ENCODE measurements around the gene ARHGAP26.

Gene ARHGAP26

DNA sequence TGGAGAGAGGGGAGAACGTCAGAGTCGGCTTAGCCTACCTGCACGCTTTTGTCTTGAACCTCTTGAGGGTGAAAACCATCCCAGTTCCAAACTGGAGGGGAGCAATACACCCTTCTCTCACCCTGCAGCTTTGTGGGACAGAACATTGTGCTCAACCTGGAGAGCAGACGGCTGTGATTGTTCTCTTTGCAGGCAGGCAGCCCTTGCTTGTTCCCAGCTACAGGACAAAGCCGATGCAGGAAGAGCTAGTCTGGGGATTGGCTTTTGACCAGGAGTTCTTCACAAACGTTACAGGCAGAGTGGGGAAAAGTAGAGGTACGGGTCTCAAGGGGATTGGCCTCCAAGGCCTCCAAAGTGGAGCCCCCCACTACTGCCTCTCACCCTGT, 33.9 kb upstream of the ARHGAP26 start:
- Histone ChIP-seq H3K27ac (ENCODE audit: low read length) (no peak overlapping the region), H3K36me3 (ENCODE audit: control insufficient read depth in 1 of 2, insufficient read depth in 2 of 2, low read length in 2 of 2) (no peaks in the 10 kb centered on the region), H3K4me1 (ENCODE audit: control insufficient read depth in 1 of 2, insufficient read depth in 2 of 2, low read length in 2 of 2) (no peaks in the 10 kb centered on the region), H3K4me3 (ENCODE audit: low read depth in 1 of 2, low read length in 2 of 2) (no peak overlapping the region), H3K9me3 (ENCODE audit: control insufficient read depth in 1 of 2, low read length in 2 of 2) (no peaks in the 10 kb centered on the region), H3K27me3 (ENCODE audit: low read depth, low read length) (no peaks in the 10 kb centered on the region)

GRCh38 chr5:142737179-142737578, 33.0 kb upstream of the ARHGAP26 start:
- Histone ChIP-seq H3K27ac (ENCODE audit: low read length) (no peak overlapping the region), H3K27me3 (ENCODE audit: low read depth, low read length) (no peaks in the 10 kb centered on the region), H3K9me3 (ENCODE audit: control insufficient read depth in 1 of 2, low read length in 2 of 2) (no peaks in the 10 kb centered on the region), H3K4me3 (ENCODE audit: low read depth in 1 of 2, low read length in 2 of 2) (no peak overlapping the region), H3K4me1 (ENCODE audit: control insufficient read depth in 1 of 2, insufficient read depth in 2 of 2, low read length in 2 of 2) (no peaks in the 10 kb centered on the region), H3K36me3 (ENCODE audit: control insufficient read depth in 1 of 2, insufficient read depth in 2 of 2, low read length in 2 of 2) (no peaks in the 10 kb centered on the region)

- no peaks in the 10 kb centered on the region for H3K27me3 ChIP-seq (ENCODE audit: low read depth, low read length)
- H3K36me3 ChIP-seq (ENCODE audit: control insufficient read depth in 1 of 2, insufficient read depth in 2 of 2, low read length in 2 of 2): no peaks in the 10 kb centered on the region
- H3K27ac ChIP-seq (ENCODE audit: low read length): no peak overlapping the region
- no peaks in the 10 kb centered on the region for H3K9me3 ChIP-seq (ENCODE audit: control insufficient read depth in 1 of 2, low read length in 2 of 2)
- no peaks in the 10 kb centered on the region for H3K4me1 ChIP-seq (ENCODE audit: control insufficient read depth in 1 of 2, insufficient read depth in 2 of 2, low read length in 2 of 2)
- no peak overlapping the region for H3K4me3 ChIP-seq (ENCODE audit: low read depth in 1 of 2, low read length in 2 of 2)
These were observed 29.5 kb upstream of the ARHGAP26 start for GRCh38 chr5:142740474-142741242.

- no peaks in the 10 kb centered on the region for H3K27me3 ChIP-seq (ENCODE audit: low read depth, low read length)
- no peaks in the 10 kb centered on the region for H3K36me3 ChIP-seq (ENCODE audit: control insufficient read depth in 1 of 2, insufficient read depth in 2 of 2, low read length in 2 of 2)
- no peak overlapping the region for H3K4me3 ChIP-seq (ENCODE audit: low read depth in 1 of 2, low read length in 2 of 2)
- no peak overlapping the region for H3K27ac ChIP-seq (ENCODE audit: low read length)
- no peaks in the 10 kb centered on the region for H3K9me3 ChIP-seq (ENCODE audit: control insufficient read depth in 1 of 2, low read length in 2 of 2)
- peaks cover 0 to 12% of the 10 kb centered on the region in 2 donors for H3K4me1 ChIP-seq (ENCODE audit: control insufficient read depth in 1 of 2, insufficient read depth in 2 of 2, low read length in 2 of 2)
These were observed 26.4 kb upstream of the ARHGAP26 start for GRCh38 chr5:142743592-142744441.

GRCh38 chr5:142745268-142745667, 24.9 kb upstream of the ARHGAP26 start:
- H3K4me3 ChIP-seq (ENCODE audit: low read depth in 1 of 2, low read length in 2 of 2): no peak overlapping the region
- H3K27me3 ChIP-seq (ENCODE audit: low read depth, low read length): no peaks in the 10 kb centered on the region
- peaks cover 0 to 12% of the 10 kb centered on the region in 2 donors for H3K4me1 ChIP-seq (ENCODE audit: control insufficient read depth in 1 of 2, insufficient read depth in 2 of 2, low read length in 2 of 2)
- no peak overlapping the region for H3K27ac ChIP-seq (ENCODE audit: low read length)
- no peaks in the 10 kb centered on the region for H3K36me3 ChIP-seq (ENCODE audit: control insufficient read depth in 1 of 2, insufficient read depth in 2 of 2, low read length in 2 of 2)
- H3K9me3 ChIP-seq (ENCODE audit: control insufficient read depth in 1 of 2, low read length in 2 of 2): no peaks in the 10 kb centered on the region

GRCh38 chr5:142746532-142747433, 23.4 kb upstream of the ARHGAP26 start:
- no peaks in the 10 kb centered on the region for H3K36me3 ChIP-seq (ENCODE audit: control insufficient read depth in 1 of 2, insufficient read depth in 2 of 2, low read length in 2 of 2)
- no peaks in the 10 kb centered on the region for H3K9me3 ChIP-seq (ENCODE audit: control insufficient read depth in 1 of 2, low read length in 2 of 2)
- no peak overlapping the region for H3K4me3 ChIP-seq (ENCODE audit: low read depth in 1 of 2, low read length in 2 of 2)
- H3K27me3 ChIP-seq (ENCODE audit: low read depth, low read length): no peaks in the 10 kb centered on the region
- H3K4me1 ChIP-seq (ENCODE audit: control insufficient read depth in 1 of 2, insufficient read depth in 2 of 2, low read length in 2 of 2): peaks cover 0 to 12% of the 10 kb centered on the region in 2 donors
- H3K27ac ChIP-seq (ENCODE audit: low read length): no peak overlapping the region

- H3K4me1 ChIP-seq (ENCODE audit: control insufficient read depth in 1 of 2, insufficient read depth in 2 of 2, low read length in 2 of 2): peaks cover 7 to 12% of the 10 kb centered on the region in 2 donors
- H3K27ac ChIP-seq (ENCODE audit: low read length): no peak overlapping the region
- H3K27me3 ChIP-seq (ENCODE audit: low read depth, low read length): no peaks in the 10 kb centered on the region
These were observed 22.0 kb upstream of the ARHGAP26 start for GRCh38 chr5:142748132-142748531.

GRCh38 chr5:142748568-142749249, 21.5 kb upstream of the ARHGAP26 start:
- Histone ChIP-seq H3K27ac (ENCODE audit: low read length) (no peak overlapping the region), H3K36me3 (ENCODE audit: control insufficient read depth in 1 of 2, insufficient read depth in 2 of 2, low read length in 2 of 2) (no peaks in the 10 kb centered on the region), H3K9me3 (ENCODE audit: control insufficient read depth in 1 of 2, low read length in 2 of 2) (no peaks in the 10 kb centered on the region), H3K4me3 (ENCODE audit: low read depth in 1 of 2, low read length in 2 of 2) (no peak overlapping the region), H3K4me1 (ENCODE audit: control insufficient read depth in 1 of 2, insufficient read depth in 2 of 2, low read length in 2 of 2) (peaks cover 10 to 12% of the 10 kb centered on the region in 2 donors), H3K27me3 (ENCODE audit: low read depth, low read length) (no peaks in the 10 kb centered on the region)

More at GRCh38 chr5:142748132-142748531, 22.0 kb upstream of the ARHGAP26 start:
- H3K4me3 ChIP-seq (ENCODE audit: low read depth in 1 of 2, low read length in 2 of 2): no peak overlapping the region
- no peaks in the 10 kb centered on the region for H3K9me3 ChIP-seq (ENCODE audit: control insufficient read depth in 1 of 2, low read length in 2 of 2)
- no peaks in the 10 kb centered on the region for H3K36me3 ChIP-seq (ENCODE audit: control insufficient read depth in 1 of 2, insufficient read depth in 2 of 2, low read length in 2 of 2)

DNA sequence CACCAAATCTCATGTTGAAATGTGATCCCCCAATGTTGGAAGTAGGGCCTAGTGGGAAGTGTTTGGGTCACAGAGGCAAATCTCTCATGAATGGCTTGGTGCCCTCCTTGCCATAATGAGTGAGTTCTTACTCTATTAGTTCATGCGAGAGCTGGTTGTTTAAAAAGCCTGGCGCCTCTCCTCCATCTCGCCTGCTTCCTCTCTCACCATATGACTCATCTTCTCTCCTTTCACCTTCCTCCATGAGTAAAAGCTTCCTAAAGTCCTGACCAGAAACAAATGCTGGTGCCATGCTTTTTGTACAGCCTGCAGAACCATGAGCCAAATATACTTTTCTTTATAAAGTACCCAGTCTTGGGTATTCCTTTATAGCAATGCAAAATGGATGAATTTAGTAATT, 20.9 kb upstream of the ARHGAP26 start:
- Histone ChIP-seq H3K36me3 (ENCODE audit: control insufficient read depth in 1 of 2, insufficient read depth in 2 of 2, low read length in 2 of 2) (no peaks in the 10 kb centered on the region), H3K27ac (ENCODE audit: low read length) (no peak overlapping the region), H3K9me3 (ENCODE audit: control insufficient read depth in 1 of 2, low read length in 2 of 2) (no peaks in the 10 kb centered on the region), H3K4me3 (ENCODE audit: low read depth in 1 of 2, low read length in 2 of 2) (no peak overlapping the region), H3K4me1 (ENCODE audit: control insufficient read depth in 1 of 2, insufficient read depth in 2 of 2, low read length in 2 of 2) (peaks cover 12 to 13% of the 10 kb centered on the region in 2 donors), H3K27me3 (ENCODE audit: low read depth, low read length) (no peaks in the 10 kb centered on the region)

GRCh38 chr5:142753116-142753631, 17.0 kb upstream of the ARHGAP26 start:
- Histone ChIP-seq H3K36me3 (ENCODE audit: control insufficient read depth in 1 of 2, insufficient read depth in 2 of 2, low read length in 2 of 2) (no peaks in the 10 kb centered on the region), H3K27ac (ENCODE audit: low read length) (no peak overlapping the region), H3K27me3 (ENCODE audit: low read depth, low read length) (no peaks in the 10 kb centered on the region), H3K4me1 (ENCODE audit: control insufficient read depth in 1 of 2, insufficient read depth in 2 of 2, low read length in 2 of 2) (peaks cover 0 to 13% of the 10 kb centered on the region in 2 donors), H3K9me3 (ENCODE audit: control insufficient read depth in 1 of 2, low read length in 2 of 2) (no peaks in the 10 kb centered on the region), H3K4me3 (ENCODE audit: low read depth in 1 of 2, low read length in 2 of 2) (no peak overlapping the region)
